Loucy (cell line): ENCODE results near the gene MAT1A.

Source experiments
- H2AFZ ChIP-seq: fragments of 200-600 bp; sonication (generic); 2 replicates; pipeline ENCODE4 v1.6.0; 2016; ENCODE audit warnings: antibody characterized with exemption, mild to moderate bottlenecking, low read length, moderate library complexity
- H3F3A ChIP-seq: fragments of 200-600 bp; 2 replicates; pipeline ENCODE4 v1.6.0; 2016; ENCODE audit warnings: antibody characterized with exemption, low read depth, mild to moderate bottlenecking
- H3K27me3 ChIP-seq: fragments of 200-600 bp; sonication (generic); 2 replicates; pipeline ENCODE4 v1.6.1; 2014; ENCODE audit warnings: low read length, mild to moderate bottlenecking; ENCODE audit not compliant: insufficient read depth, poor library complexity, severe bottlenecking
- H3K36me3 ChIP-seq: fragments of 200-600 bp; sonication (generic); 2 replicates; pipeline ENCODE4 v1.6.1; 2016; ENCODE audit warnings: low read length; ENCODE audit not compliant: insufficient read depth
- H3K4me1 ChIP-seq: fragments of 200-600 bp; sonication (generic); 2 replicates; pipeline ENCODE4 v1.5.1; 2014; ENCODE audit warnings: low read length, mild to moderate bottlenecking; ENCODE audit not compliant: insufficient read depth, poor library complexity, severe bottlenecking
- H3K4me2 ChIP-seq: fragments of 200-600 bp; sonication (generic); 2 replicates; pipeline ENCODE4 v1.6.0; 2014; ENCODE audit warnings: antibody characterized with exemption, low read length, low read depth, mild to moderate bottlenecking; ENCODE audit not compliant: poor library complexity, severe bottlenecking
- H3K4me3 ChIP-seq: fragments of 200-600 bp; sonication (generic); 2 replicates; pipeline ENCODE4 v1.5.1; 2014; ENCODE audit warnings: low read length, mild to moderate bottlenecking, mixed read lengths; ENCODE audit not compliant: poor library complexity, severe bottlenecking
- H3K79me2 ChIP-seq: fragments of 200-600 bp; sonication (generic); 2 replicates; pipeline ENCODE4 v1.6.1; 2014; ENCODE audit warnings: low read length; ENCODE audit not compliant: insufficient read depth
- H3K9ac ChIP-seq: fragments of 200-600 bp; sonication (generic); 2 replicates; pipeline ENCODE4 v1.6.0; 2014; ENCODE audit warnings: mild to moderate bottlenecking, low read depth, low read length, moderate library complexity; ENCODE audit not compliant: poor library complexity, severe bottlenecking
- H3K9me2 ChIP-seq: fragments of 200-600 bp; sonication (generic); replicated peaks from 2 replicates; pipeline ENCODE4 v1.6.1; 2016; ENCODE audit warnings: low read depth, low read length, mixed read lengths
- H3K9me3 ChIP-seq: fragments of 200-600 bp; sonication (generic); 2 replicates; pipeline ENCODE4 v1.6.1; 2014; ENCODE audit warnings: mild to moderate bottlenecking, antibody characterized with exemption, low read length, low read depth; ENCODE audit not compliant: insufficient read depth
- H4K20me1 ChIP-seq: fragments of 200-600 bp; sonication (generic); 2 replicates; pipeline ENCODE4 v1.6.0; 2014; ENCODE audit warnings: antibody characterized with exemption, low read length, mild to moderate bottlenecking; ENCODE audit not compliant: insufficient read depth, poor library complexity, severe bottlenecking
- EZH2phosphoT487 ChIP-seq: fragments of 200-600 bp; IDR thresholded peaks from 2 replicates; pipeline ENCODE4 v1.6.1; 2018; ENCODE audit warnings: antibody characterized with exemption, mild to moderate bottlenecking, moderate library complexity, borderline replicate concordance
- TF ChIP-seq, protein P1 (sequence below): fragments of 200-600 bp; sonication (generic); conservative IDR thresholded peaks from 2 replicates; pipeline ENCODE4 v1.5.1; 2014; ENCODE audit warnings: mild to moderate bottlenecking, antibody characterized with exemption, low read length

MAT1A gene

GRCh38 chr10:80284522-80284921 is 4.9 kb downstream of the MAT1A start:
- Histone ChIP-seq H3F3A (no peaks in the 10 kb centered on the region), H3K4me2 (no peak overlapping the region), H3K27me3 (no peaks in the 10 kb centered on the region), H3K9me2 (no peaks in the 10 kb centered on the region), H3K9me3 (no peaks in the 10 kb centered on the region), H2AFZ (no peak overlapping the region), H4K20me1 (no peaks in the 10 kb centered on the region), H3K36me3 (no peaks in the 10 kb centered on the region), H3K9ac (no peak overlapping the region), H3K4me3 (no peak overlapping the region), H3K4me1 (peaks cover 7% of the 10 kb centered on the region), H3K79me2 (no peaks in the 10 kb centered on the region)
- TF ChIP-seq, protein P1, sequence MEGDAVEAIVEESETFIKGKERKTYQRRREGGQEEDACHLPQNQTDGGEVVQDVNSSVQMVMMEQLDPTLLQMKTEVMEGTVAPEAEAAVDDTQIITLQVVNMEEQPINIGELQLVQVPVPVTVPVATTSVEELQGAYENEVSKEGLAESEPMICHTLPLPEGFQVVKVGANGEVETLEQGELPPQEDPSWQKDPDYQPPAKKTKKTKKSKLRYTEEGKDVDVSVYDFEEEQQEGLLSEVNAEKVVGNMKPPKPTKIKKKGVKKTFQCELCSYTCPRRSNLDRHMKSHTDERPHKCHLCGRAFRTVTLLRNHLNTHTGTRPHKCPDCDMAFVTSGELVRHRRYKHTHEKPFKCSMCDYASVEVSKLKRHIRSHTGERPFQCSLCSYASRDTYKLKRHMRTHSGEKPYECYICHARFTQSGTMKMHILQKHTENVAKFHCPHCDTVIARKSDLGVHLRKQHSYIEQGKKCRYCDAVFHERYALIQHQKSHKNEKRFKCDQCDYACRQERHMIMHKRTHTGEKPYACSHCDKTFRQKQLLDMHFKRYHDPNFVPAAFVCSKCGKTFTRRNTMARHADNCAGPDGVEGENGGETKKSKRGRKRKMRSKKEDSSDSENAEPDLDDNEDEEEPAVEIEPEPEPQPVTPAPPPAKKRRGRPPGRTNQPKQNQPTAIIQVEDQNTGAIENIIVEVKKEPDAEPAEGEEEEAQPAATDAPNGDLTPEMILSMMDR = no peak
- no peak for TF ChIP-seq EZH2phosphoT487

GRCh38 chr10:80283536-80284199 is 5.8 kb downstream of the MAT1A start:
- Histone ChIP-seq H3K4me2 (no peak overlapping the region), H2AFZ (no peak overlapping the region), H3K9me3 (no peaks in the 10 kb centered on the region), H3F3A (no peaks in the 10 kb centered on the region), H3K79me2 (no peaks in the 10 kb centered on the region), H3K9me2 (no peaks in the 10 kb centered on the region), H3K4me1 (no peaks in the 10 kb centered on the region), H3K36me3 (no peaks in the 10 kb centered on the region), H3K4me3 (no peak overlapping the region), H3K27me3 (no peaks in the 10 kb centered on the region), H4K20me1 (no peaks in the 10 kb centered on the region), H3K9ac (no peak overlapping the region)
- TF ChIP-seq EZH2phosphoT487 = no peak
- TF ChIP-seq, protein P1 = no peak

GRCh38 chr10:80283119-80283518 is 6.3 kb downstream of the MAT1A start:
- H3K79me2 ChIP-seq = no peaks in the 10 kb centered on the region
- TF ChIP-seq, protein P1 = no peak
- TF ChIP-seq EZH2phosphoT487 = no peak
- no peaks in the 10 kb centered on the region for H3F3A ChIP-seq
- H2AFZ ChIP-seq = no peak overlapping the region
- no peak overlapping the region for H3K9ac ChIP-seq
- H3K27me3 ChIP-seq = no peaks in the 10 kb centered on the region
- no peaks in the 10 kb centered on the region for H3K36me3 ChIP-seq
- no peaks in the 10 kb centered on the region for H3K4me1 ChIP-seq
- H3K4me2 ChIP-seq = no peak overlapping the region
- H4K20me1 ChIP-seq = no peaks in the 10 kb centered on the region
- no peaks in the 10 kb centered on the region for H3K9me2 ChIP-seq
- H3K9me3 ChIP-seq = no peaks in the 10 kb centered on the region
- H3K4me3 ChIP-seq = no peak overlapping the region
